Muscle layer of colon (tissue), 2 donors: ENCODE measurements around the gene SCGB1D2.
"Not testable (repeated sequence)": the region's sequence is repeated elsewhere in the genome, so short reads cannot be mapped to it uniquely, and the experiment has no call there.

ENCODE experiments used
- H3K27ac ChIP-seq: one replicate; pipeline ENCODE4 v1.7.0; 2013; ENCODE audit warnings: low read depth, mild to moderate bottlenecking, low read length, moderate library complexity
- H3K27me3 ChIP-seq, 2 donors: one replicate each; pipeline ENCODE4 v1.7.0; 2013; ENCODE audit warnings: low read length in 2 of 2, mild to moderate bottlenecking in 2 of 2; ENCODE audit not compliant: insufficient read depth in 2 of 2, control insufficient read depth in 1 of 2
- H3K36me3 ChIP-seq: one replicate; pipeline ENCODE4 v1.7.0; 2013; ENCODE audit warnings: mild to moderate bottlenecking, low read length; ENCODE audit not compliant: insufficient read depth
- H3K4me1 ChIP-seq: one replicate; pipeline ENCODE4 v1.7.0; 2013; ENCODE audit warnings: mild to moderate bottlenecking, low read length; ENCODE audit not compliant: insufficient read depth
- H3K4me3 ChIP-seq, 2 donors: one replicate each; pipeline ENCODE4 v1.7.0; 2013; ENCODE audit warnings: low read length in 2 of 2, low read depth in 1 of 2, mild to moderate bottlenecking in 1 of 2, moderate library complexity in 1 of 2
- H3K9ac ChIP-seq: one replicate; pipeline ENCODE4 v1.7.0; 2013; ENCODE audit warnings: low read length
- H3K9me3 ChIP-seq: one replicate; pipeline ENCODE4 v1.7.0; 2013; ENCODE audit warnings: mild to moderate bottlenecking, low read length
- donor health status: abdominal sarcoma.
- donor health status: Adenocarcinoma of cecum.

The SCGB1D2 gene, protein sequence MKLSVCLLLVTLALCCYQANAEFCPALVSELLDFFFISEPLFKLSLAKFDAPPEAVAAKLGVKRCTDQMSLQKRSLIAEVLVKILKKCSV

DNA sequence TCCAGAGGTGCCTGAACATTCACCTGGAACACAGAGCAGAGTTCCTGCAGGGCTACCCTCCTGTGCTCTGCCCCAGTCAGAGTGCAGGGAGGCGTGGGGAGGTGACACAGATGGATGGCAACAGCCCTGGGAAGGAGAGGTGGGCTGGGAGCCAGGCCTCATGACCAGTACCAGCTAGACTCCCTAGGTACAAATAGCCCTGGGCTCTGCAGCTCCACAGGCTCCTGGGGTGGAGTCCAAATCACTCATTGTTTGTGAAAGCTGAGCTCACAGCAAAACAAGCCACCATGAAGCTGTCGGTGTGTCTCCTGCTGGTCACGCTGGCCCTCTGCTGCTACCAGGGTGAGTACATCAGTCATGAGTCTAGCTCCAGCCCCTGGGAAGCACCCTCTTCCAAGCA lies at the start of gene SCGB1D2:
SCGB1D2 (plus strand) TSS at position 219 of the 400 bp plus-strand sequence; CDS start at position 288, 69 bp downstream.
- H3K27ac ChIP-seq, result no peak within 1 kb of the TSS
- no peaks in the 10 kb centered on the region for H3K4me1 ChIP-seq
- no peaks in the 10 kb centered on the region for H3K36me3 ChIP-seq
- no peak within 1 kb of the TSS for H3K4me3 ChIP-seq
- no peak within 1 kb of the TSS for H3K9ac ChIP-seq
- no peaks in the 10 kb centered on the region for H3K9me3 ChIP-seq
- peaks cover 0 to 7% of the 10 kb centered on the region in 2 donors for H3K27me3 ChIP-seq

DNA sequence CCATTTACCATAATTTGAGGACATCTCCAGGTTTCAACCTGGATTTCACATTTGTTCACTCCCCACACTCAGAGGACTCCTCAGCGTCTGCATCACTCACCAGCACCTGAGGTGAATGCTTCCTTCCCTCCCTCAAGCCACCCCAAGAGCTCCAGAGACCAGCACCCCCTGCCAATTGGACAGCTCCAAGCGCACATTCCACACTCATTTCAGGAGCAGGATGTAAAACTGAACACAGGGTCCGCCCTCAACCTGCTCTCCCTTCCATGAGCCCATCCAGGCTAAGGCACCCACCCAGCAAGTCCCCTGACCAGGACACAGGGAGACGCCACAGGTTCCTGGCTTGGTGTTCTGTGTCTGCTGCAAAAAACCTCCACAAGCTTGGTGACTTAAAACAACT lies 48.1 kb upstream of the SCGB1D2 start:
- peaks cover 0 to 6% of the 10 kb centered on the region in 2 donors for H3K27me3 ChIP-seq
- H3K9ac ChIP-seq, result no peak overlapping the region
- no peaks in the 10 kb centered on the region for H3K4me1 ChIP-seq
- no peak overlapping the region for H3K27ac ChIP-seq
- H3K36me3 ChIP-seq, result no peaks in the 10 kb centered on the region
- H3K9me3 ChIP-seq, result no peaks in the 10 kb centered on the region
- no peak overlapping the region for H3K4me3 ChIP-seq

DNA sequence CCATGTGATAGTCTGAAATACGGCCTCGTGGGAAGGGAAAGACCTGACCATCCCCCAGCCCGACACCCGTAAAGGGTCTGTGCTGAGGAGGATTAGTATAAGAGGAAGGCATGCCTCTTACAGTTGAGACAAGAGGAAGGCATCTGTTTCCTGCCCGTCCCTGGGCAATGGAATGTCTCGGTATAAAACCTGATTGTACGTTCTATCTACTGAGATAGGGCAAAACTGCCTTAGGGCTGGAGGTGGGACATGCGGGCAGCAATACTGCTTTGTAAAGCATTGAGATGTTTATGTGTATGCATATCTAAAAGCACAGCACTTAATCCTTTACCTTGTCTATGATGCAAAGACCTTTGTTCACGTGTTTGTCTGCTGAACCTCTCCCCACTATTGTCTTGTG lies 47.0 kb upstream of the SCGB1D2 start:
- H3K4me3 ChIP-seq, H3K9me3 ChIP-seq, H3K4me1 ChIP-seq, H3K27me3 ChIP-seq, H3K9ac ChIP-seq, H3K36me3 ChIP-seq, H3K27ac ChIP-seq: not testable (repeated sequence)

DNA sequence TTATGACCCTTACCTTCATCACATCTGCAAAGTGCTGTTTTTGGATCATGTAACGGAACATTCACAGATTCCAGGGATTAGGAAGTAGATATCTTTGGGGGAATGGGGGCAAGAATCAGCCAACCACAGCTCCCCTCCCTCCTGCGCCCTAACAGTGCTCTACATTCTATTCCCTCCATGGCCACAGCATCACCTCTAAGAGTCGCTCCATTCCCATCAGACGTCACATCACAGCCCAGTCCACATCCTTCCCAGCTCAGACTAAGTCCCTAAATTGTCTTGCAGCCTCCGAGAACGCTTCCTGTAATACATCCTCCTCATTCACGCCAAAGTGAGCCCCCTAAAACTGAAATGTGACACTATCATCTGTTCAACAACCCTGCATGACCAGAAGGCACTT lies 46.1 kb upstream of the SCGB1D2 start:
- Histone ChIP-seq H3K36me3 (no peaks in the 10 kb centered on the region), H3K9ac (no peak overlapping the region), H3K27me3 (no peaks in the 10 kb centered on the region), H3K4me1 (no peaks in the 10 kb centered on the region), H3K9me3 (no peaks in the 10 kb centered on the region), H3K27ac (no peak overlapping the region), H3K4me3 (no peak overlapping the region)

DNA sequence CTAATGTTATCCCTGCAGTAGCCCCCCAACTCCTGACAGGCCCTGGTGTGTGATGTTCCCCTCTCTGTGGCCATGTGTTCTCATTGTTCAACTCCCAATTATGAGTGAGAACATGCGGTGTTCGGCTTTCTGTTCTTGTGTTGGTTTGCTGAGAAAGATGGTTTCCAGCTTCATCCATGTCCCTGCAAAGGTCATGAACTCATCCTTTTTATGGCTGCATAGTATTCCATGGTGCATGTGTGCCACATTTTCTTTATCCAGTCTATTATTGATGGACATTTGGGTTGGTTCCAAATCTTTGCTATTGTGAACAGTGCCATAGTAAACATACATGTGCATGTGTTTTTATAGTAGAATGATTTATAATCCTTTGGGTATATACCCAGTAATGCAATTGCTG lies 44.6 kb upstream of the SCGB1D2 start:
- H3K9me3 ChIP-seq, H3K4me3 ChIP-seq, H3K9ac ChIP-seq, H3K27ac ChIP-seq, H3K36me3 ChIP-seq, H3K27me3 ChIP-seq, H3K4me1 ChIP-seq: not testable (repeated sequence)

DNA sequence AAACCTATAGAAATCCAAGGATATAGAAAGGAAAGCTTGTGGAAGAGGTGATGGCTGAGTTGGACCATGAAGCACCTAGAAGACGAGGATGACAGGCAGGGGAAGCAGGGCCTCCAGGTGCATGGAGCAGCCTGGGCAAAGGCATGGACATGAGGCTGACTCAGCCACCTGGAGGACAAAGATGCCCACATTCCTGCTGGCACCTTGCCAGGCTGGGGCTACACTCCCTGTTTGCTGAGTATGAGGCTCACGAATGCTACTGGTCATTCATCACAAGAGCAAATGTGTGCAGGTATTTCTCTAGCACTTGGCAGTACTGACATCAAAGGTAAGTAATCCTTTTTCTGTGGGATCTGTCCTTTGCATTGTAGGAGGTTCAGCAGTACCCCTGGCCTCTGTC lies 40.7 kb upstream of the SCGB1D2 start:
- Histone ChIP-seq H3K9ac (no peak overlapping the region), H3K9me3 (no peaks in the 10 kb centered on the region), H3K27me3 (no peaks in the 10 kb centered on the region), H3K27ac (no peak overlapping the region), H3K36me3 (no peaks in the 10 kb centered on the region), H3K4me3 (no peak overlapping the region), H3K4me1 (no peaks in the 10 kb centered on the region)

DNA sequence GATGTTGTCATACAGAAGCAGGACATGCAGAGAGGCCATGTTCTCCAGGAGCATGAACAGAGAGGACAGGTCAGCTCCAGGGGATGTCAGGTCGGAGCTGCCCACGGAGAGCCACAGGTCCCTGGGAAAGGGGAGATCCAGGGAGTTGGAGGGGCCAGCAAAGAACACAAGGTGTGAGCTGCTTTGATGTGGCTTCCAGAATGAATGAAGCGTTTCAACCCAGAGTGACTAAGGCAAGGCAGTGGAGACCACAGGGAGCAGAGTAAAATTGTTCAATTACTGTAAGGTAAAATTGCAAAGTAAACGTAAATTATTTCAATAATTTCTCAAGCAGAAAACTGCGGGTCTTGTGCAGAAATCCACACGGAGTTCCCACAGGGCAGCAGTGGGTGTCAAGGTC lies 39.1 kb upstream of the SCGB1D2 start:
- no peak overlapping the region for H3K9ac ChIP-seq
- no peaks in the 10 kb centered on the region for H3K9me3 ChIP-seq
- H3K36me3 ChIP-seq, result no peaks in the 10 kb centered on the region
- H3K27me3 ChIP-seq, result no peaks in the 10 kb centered on the region
- H3K4me3 ChIP-seq, result no peak overlapping the region
- no peaks in the 10 kb centered on the region for H3K4me1 ChIP-seq
- H3K27ac ChIP-seq, result no peak overlapping the region

DNA sequence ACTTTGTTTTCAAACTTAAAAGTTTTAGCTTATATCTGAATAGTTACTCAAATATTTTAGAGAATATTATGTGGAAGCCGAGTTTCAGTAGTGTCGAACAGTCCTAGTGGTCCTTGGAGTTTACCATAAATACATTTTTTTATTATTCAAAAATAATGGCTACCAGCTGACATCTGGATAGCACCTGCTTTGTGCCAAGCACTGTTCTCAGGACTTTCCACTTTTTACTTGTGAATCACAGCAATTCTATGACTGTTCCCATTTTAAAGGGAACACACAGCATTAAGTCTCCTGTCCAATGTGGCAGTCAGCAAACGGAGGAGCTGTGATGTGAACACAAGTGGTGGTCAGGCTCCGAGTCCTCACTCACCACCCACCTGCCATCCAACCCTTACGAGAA lies 37.6 kb upstream of the SCGB1D2 start:
- Histone ChIP-seq H3K36me3 (no peaks in the 10 kb centered on the region), H3K9ac (no peak overlapping the region), H3K9me3 (no peaks in the 10 kb centered on the region), H3K4me3 (no peak overlapping the region), H3K27me3 (no peaks in the 10 kb centered on the region), H3K4me1 (no peaks in the 10 kb centered on the region), H3K27ac (no peak overlapping the region)

DNA sequence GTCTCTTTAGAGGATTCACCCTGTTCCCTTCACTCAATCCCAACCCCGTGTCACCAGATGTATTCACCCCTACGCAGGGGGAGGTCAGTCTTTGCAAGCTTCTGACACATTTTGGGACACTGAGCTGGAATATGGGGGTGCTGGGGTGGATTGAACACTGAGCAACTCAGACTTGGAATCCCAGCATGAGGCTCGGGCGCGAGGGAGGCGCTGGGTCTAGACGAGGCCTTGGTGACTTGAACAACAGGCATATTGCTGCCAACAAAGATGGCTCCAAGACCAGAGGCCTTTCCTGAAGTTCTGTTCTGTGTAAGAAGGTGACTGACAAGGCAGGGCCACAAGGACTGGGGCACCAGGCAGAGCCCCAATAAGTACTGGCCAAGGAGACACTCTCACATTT lies 36.6 kb upstream of the SCGB1D2 start:
- no peaks in the 10 kb centered on the region for H3K9me3 ChIP-seq
- no peaks in the 10 kb centered on the region for H3K36me3 ChIP-seq
- H3K4me3 ChIP-seq, result no peak overlapping the region
- H3K27ac ChIP-seq, result no peak overlapping the region
- no peak overlapping the region for H3K9ac ChIP-seq
- H3K27me3 ChIP-seq, result no peaks in the 10 kb centered on the region
- H3K4me1 ChIP-seq, result no peaks in the 10 kb centered on the region

DNA sequence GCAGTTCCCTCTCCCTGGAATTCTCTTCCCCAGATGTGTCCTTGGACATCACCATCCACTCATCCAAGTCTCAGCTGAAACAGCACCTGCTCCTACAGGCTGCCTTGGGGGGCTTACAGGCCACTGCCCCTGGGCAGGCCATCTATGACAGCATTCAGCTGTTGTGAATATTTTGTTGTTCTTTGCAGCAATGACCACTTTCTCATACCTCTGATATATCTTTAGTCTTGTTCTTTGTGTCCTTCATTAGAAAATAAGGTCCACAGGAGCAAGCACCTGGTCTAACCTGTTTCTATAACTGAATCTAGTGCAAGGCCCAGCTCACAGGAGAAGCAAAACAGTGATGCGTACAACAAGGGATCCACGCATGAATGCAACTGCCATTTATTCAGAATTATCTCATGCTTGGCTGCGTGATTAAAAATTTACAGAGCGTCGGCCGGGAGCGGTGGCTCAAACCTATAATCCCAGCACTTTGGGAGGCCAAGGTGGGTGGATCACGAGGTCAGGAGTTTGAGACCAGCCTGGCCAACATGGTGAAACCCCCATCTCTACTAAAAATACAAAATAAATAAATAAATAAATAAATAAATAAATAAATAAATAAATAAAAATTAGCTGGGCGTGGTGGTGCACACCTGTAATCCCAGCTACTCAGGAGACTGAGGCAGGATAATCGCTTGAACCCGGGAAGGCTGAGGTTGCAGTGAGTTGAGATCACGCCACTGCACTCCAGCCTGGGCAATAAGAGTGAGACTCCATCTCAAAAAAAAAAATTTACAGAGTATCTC lies 35.6 kb upstream of the SCGB1D2 start:
- H3K4me3 ChIP-seq, H3K4me1 ChIP-seq, H3K27me3 ChIP-seq, H3K27ac ChIP-seq, H3K9me3 ChIP-seq, H3K9ac ChIP-seq, H3K36me3 ChIP-seq: not testable (repeated sequence)

DNA sequence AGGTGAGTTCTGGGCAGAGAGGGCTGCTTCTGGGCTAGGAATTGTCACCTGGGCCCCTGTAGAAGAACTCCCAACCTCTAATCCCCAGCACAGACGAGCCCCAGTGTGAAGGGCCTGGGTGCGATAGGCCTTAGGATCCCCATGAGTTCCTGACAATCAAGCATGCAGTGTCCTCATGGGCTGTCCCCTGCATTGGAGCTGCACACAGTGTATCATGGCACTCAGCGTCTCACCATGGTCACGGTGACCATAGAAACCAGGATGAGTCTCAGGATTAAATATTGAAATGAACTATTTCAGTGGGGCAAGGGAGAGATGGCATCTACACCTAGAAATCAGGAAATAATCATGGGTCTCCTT lies 33.3 kb upstream of the SCGB1D2 start:
- H3K4me1 ChIP-seq, result no peaks in the 10 kb centered on the region
- no peak overlapping the region for H3K4me3 ChIP-seq
- no peak overlapping the region for H3K9ac ChIP-seq
- no peaks in the 10 kb centered on the region for H3K27me3 ChIP-seq
- H3K36me3 ChIP-seq, result no peaks in the 10 kb centered on the region
- no peaks in the 10 kb centered on the region for H3K9me3 ChIP-seq
- no peak overlapping the region for H3K27ac ChIP-seq

DNA sequence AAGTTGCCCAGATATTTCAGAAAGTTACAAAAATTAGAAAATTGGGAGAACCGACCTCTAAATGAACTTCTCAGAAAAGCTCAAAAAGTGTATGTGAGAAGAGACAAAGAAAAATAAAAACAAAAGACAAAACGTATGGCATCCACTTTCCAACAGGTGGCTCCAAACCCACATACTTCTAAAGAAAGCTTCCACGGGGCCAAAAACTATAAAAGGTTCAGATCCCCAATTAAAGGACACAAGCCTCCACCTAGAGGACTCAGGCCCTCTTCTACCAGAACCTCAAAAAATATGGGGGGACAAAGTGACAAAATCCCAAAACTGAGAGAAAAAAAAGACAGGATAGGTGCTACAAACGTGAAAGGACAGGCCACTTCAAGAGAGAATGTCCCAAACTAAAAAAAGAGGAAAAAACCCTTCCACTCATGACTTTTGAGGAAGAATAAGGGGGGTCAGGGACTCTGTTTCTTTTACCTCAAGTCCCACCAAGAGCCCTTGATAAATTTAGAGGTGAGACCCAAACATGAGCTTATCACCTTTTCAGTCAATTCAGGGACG lies 24.8 kb upstream of the SCGB1D2 start:
- Histone ChIP-seq H3K36me3 (no peaks in the 10 kb centered on the region), H3K9me3 (peaks cover 6% of the 10 kb centered on the region), H3K9ac (no peak overlapping the region), H3K27ac (no peak overlapping the region), H3K27me3 (no peaks in the 10 kb centered on the region), H3K4me1 (no peaks in the 10 kb centered on the region), H3K4me3 (no peak overlapping the region)
